ENCODE results near the gene ZNF581. TPM values are rescaled to one million over a fixed set of nuclear protein-coding genes. Genes with fewer than 3 reads are reported as not detected.

ZNF581 gene
- total RNA-seq, 1 experiment from 2014 or later = 65.1 TPM

DNA sequence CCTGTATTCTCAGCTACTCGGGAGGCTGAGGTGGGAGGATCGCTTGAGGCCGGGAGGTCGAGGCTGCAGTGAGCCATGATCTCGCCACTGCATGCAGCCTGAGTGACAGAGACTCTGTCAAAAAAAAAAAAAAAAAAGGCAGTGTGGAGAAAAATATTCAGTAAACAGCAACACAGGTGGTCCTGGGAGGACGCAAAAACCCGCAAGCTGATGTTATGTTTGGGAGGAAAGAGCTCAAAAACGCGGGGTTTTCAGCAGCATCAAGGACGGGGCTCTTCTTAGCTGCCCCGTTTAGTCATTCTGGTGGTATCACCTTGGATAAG, 18.5 kb upstream of the ZNF581 start:
- TF ChIP-seq, protein P1, sequence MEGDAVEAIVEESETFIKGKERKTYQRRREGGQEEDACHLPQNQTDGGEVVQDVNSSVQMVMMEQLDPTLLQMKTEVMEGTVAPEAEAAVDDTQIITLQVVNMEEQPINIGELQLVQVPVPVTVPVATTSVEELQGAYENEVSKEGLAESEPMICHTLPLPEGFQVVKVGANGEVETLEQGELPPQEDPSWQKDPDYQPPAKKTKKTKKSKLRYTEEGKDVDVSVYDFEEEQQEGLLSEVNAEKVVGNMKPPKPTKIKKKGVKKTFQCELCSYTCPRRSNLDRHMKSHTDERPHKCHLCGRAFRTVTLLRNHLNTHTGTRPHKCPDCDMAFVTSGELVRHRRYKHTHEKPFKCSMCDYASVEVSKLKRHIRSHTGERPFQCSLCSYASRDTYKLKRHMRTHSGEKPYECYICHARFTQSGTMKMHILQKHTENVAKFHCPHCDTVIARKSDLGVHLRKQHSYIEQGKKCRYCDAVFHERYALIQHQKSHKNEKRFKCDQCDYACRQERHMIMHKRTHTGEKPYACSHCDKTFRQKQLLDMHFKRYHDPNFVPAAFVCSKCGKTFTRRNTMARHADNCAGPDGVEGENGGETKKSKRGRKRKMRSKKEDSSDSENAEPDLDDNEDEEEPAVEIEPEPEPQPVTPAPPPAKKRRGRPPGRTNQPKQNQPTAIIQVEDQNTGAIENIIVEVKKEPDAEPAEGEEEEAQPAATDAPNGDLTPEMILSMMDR (conservative IDR thresholded peaks at IDR 0.05) = no peak
- H3K23me2 ChIP-seq (ENCODE audit: insufficient read length, low read depth, low read length, poor library complexity, severe bottlenecking) = no peaks in the 10 kb centered on the region
- no peak overlapping the region for H3K18ac ChIP-seq (ENCODE audit: insufficient read length, low read depth, low read length)
- H2BK20ac ChIP-seq (ENCODE audit: low read depth, low read length, poor library complexity, severe bottlenecking) = no peak overlapping the region
- H4K91ac ChIP-seq (ENCODE audit: insufficient read length, low read depth, low read length) = no peak overlapping the region
- peak overlapping the region; percentile 70 to 99 (median 81); a peak in 4 of 7 replicates for H3K27ac Mint-ChIP-seq
- no peak for DNase-seq
- no peak overlapping the region for H2BK120ac ChIP-seq (ENCODE audit: low read depth, low read length, poor library complexity, severe bottlenecking)
- no CpG with 5 or more reads among the region's 11 CpGs for WGBS (ENCODE audit: extremely low coverage, insufficient read length, low lambda C conversion rate)
- no peaks in the 10 kb centered on the region; a peak in 1 of 5 replicates for H3K9me3 Mint-ChIP-seq
- H3K27me3 ChIP-seq (ENCODE audit: insufficient read depth, low read length) = no peaks in the 10 kb centered on the region
- H4K20me1 ChIP-seq (ENCODE audit: control insufficient read depth, insufficient read depth, insufficient read length) = no peaks in the 10 kb centered on the region
- H2BK12ac ChIP-seq (ENCODE audit: insufficient read length, low read depth, low read length) = no peak overlapping the region
- peaks cover 2% of the 10 kb centered on the region for H3K27me3 Mint-ChIP-seq (ENCODE audit: low read depth)
- no peak overlapping the region for H3K56ac ChIP-seq (ENCODE audit: insufficient read length, low read depth, low read length)
- H3T11ph ChIP-seq (ENCODE audit: low read length) = no peak overlapping the region
- no peak overlapping the region for H2AK5ac ChIP-seq (ENCODE audit: insufficient read length, low read length)
- H3K14ac ChIP-seq (ENCODE audit: insufficient read depth, low read length) = no peak overlapping the region
- H3K79me2 ChIP-seq (ENCODE audit: insufficient read depth, low read length) = no peaks in the 10 kb centered on the region
- H3K4me1 ChIP-seq (ENCODE audit: insufficient read depth, low read length) = no peaks in the 10 kb centered on the region
- H3K9ac ChIP-seq (ENCODE audit: extremely low read depth, insufficient read length, low read length) = no peak overlapping the region
- no peak overlapping the region for H2AFZ ChIP-seq (ENCODE audit: low read length)
- H3K27ac ChIP-seq (ENCODE audit: insufficient read length, low read depth, low read length) = no peak overlapping the region
- H3K4me1 Mint-ChIP-seq = peaks cover 8 to 14% of the 10 kb centered on the region in 2 experiments
- H3K4me2 ChIP-seq (ENCODE audit: insufficient read depth, insufficient read length, low read length) = peak overlapping the region; percentile 25
- H3K4ac ChIP-seq (ENCODE audit: low read depth, low read length) = no peak overlapping the region
- no peak overlapping the region for H4K8ac ChIP-seq (replicated peaks; ENCODE audit: insufficient read length, low read depth, low read length)
- peaks cover 12 to 18% (median 17%) of the 10 kb centered on the region in 3 experiments; a peak in 6 of 7 replicates for H3K36me3 Mint-ChIP-seq (ENCODE audit: insufficient read depth in 1 of 3, low read depth in 3 of 3)
- no peaks in the 10 kb centered on the region for H3K9me3 ChIP-seq (ENCODE audit: control insufficient read depth, low read depth, low read length)
- H3K23ac ChIP-seq (ENCODE audit: insufficient read length, low read depth, low read length) = no peak overlapping the region
- no peaks in the 10 kb centered on the region for H3K79me1 ChIP-seq (ENCODE audit: insufficient read depth, low read depth, low read length, poor library complexity, severe bottlenecking)
- H2BK5ac ChIP-seq (ENCODE audit: insufficient read length, low read length) = no peak overlapping the region
- peak overlapping the region; percentile 85 to 89 for H3K4me3 Mint-ChIP-seq
- no peak overlapping the region for H4K5ac ChIP-seq (ENCODE audit: insufficient read length, low read depth, low read length)
- no peak overlapping the region for H2BK15ac ChIP-seq (ENCODE audit: low read depth, low read length)

Data from H9 (cell line).